ENCODE data around the gene PDE3A.

Gene PDE3A

GRCh38 chr12:20448781-20449180 is 80.4 kb downstream of the PDE3A start:
- H3K36me3 Mint-ChIP-seq (ENCODE audit: low read depth), result no peaks in the 10 kb centered on the region
- no peak overlapping the region for H3K27ac Mint-ChIP-seq
- H3K27me3 Mint-ChIP-seq, result no peaks in the 10 kb centered on the region

GRCh38 chr12:20450591-20451180 is 82.3 kb downstream of the PDE3A start:
- no peak for ATAC-seq
- H3K27me3 Mint-ChIP-seq, result no peaks in the 10 kb centered on the region
- H3K9me3 Mint-ChIP-seq, result no peaks in the 10 kb centered on the region
- no peak overlapping the region for H3K4me3 Mint-ChIP-seq
- H3K27ac Mint-ChIP-seq, result no peak overlapping the region
- H3K4me1 Mint-ChIP-seq, result no peaks in the 10 kb centered on the region
- no peaks in the 10 kb centered on the region for H3K36me3 Mint-ChIP-seq (ENCODE audit: low read depth)
- DNase-seq, result no peak

More at GRCh38 chr12:20448781-20449180, 80.4 kb downstream of the PDE3A start:
- Mint-ChIP-seq H3K4me1 (no peaks in the 10 kb centered on the region), H3K9me3 (no peaks in the 10 kb centered on the region), H3K4me3 (no peak overlapping the region)
- ATAC-seq (no peak), DNase-seq (no peak)

GRCh38 chr12:20451761-20452160 is 83.4 kb downstream of the PDE3A start:
- H3K4me1 Mint-ChIP-seq, result no peaks in the 10 kb centered on the region
- no peaks in the 10 kb centered on the region for H3K36me3 Mint-ChIP-seq (ENCODE audit: low read depth)
- DNase-seq (no peak), ATAC-seq (no peak)
- no peaks in the 10 kb centered on the region for H3K27me3 Mint-ChIP-seq
- no peak overlapping the region for H3K27ac Mint-ChIP-seq
- H3K9me3 Mint-ChIP-seq, result no peaks in the 10 kb centered on the region
- H3K4me3 Mint-ChIP-seq, result no peak overlapping the region

GRCh38 chr12:20452496-20453010 is 84.2 kb downstream of the PDE3A start:
- DNase-seq (no peak), ATAC-seq (no peak)
- H3K4me3 Mint-ChIP-seq, result no peak overlapping the region
- no peak overlapping the region for H3K27ac Mint-ChIP-seq
- H3K27me3 Mint-ChIP-seq, result no peaks in the 10 kb centered on the region
- H3K36me3 Mint-ChIP-seq (ENCODE audit: low read depth), result no peaks in the 10 kb centered on the region
- no peaks in the 10 kb centered on the region for H3K9me3 Mint-ChIP-seq
- H3K4me1 Mint-ChIP-seq, result no peaks in the 10 kb centered on the region

GRCh38 chr12:20453756-20454310 is 85.5 kb downstream of the PDE3A start:
- DNase-seq (no peak), ATAC-seq (no peak)
- Mint-ChIP-seq H3K9me3 (no peaks in the 10 kb centered on the region), H3K4me1 (no peaks in the 10 kb centered on the region), H3K27ac (no peak overlapping the region), H3K27me3 (no peaks in the 10 kb centered on the region), H3K4me3 (no peak overlapping the region), H3K36me3 (ENCODE audit: low read depth) (no peaks in the 10 kb centered on the region)

- no peak for DNase-seq
- ATAC-seq, result no peak
- H3K9me3 Mint-ChIP-seq, result no peaks in the 10 kb centered on the region
- no peaks in the 10 kb centered on the region for H3K4me1 Mint-ChIP-seq
- no peak overlapping the region for H3K27ac Mint-ChIP-seq
- H3K36me3 Mint-ChIP-seq (ENCODE audit: low read depth), result no peaks in the 10 kb centered on the region
- H3K27me3 Mint-ChIP-seq, result no peaks in the 10 kb centered on the region
- H3K4me3 Mint-ChIP-seq, result no peak overlapping the region
Measured at GRCh38 chr12:20455001-20455706, 86.8 kb downstream of the PDE3A start.

- H3K9me3 Mint-ChIP-seq, result no peaks in the 10 kb centered on the region
- ATAC-seq, result no peak
Measured at GRCh38 chr12:20457582-20457981, 89.2 kb downstream of the PDE3A start.

GRCh38 chr12:20458011-20458410 is 89.7 kb downstream of the PDE3A start:
- ATAC-seq (no peak), DNase-seq (no peak)
- no peaks in the 10 kb centered on the region for H3K36me3 Mint-ChIP-seq (ENCODE audit: low read depth)
- no peaks in the 10 kb centered on the region for H3K4me1 Mint-ChIP-seq
- no peak overlapping the region for H3K4me3 Mint-ChIP-seq
- no peaks in the 10 kb centered on the region for H3K27me3 Mint-ChIP-seq
- no peaks in the 10 kb centered on the region for H3K9me3 Mint-ChIP-seq
- no peak overlapping the region for H3K27ac Mint-ChIP-seq

More at GRCh38 chr12:20457582-20457981, 89.2 kb downstream of the PDE3A start:
- DNase-seq, result no peak
- H3K27me3 Mint-ChIP-seq, result no peaks in the 10 kb centered on the region
- no peaks in the 10 kb centered on the region for H3K36me3 Mint-ChIP-seq (ENCODE audit: low read depth)
- no peak overlapping the region for H3K4me3 Mint-ChIP-seq
- H3K4me1 Mint-ChIP-seq, result no peaks in the 10 kb centered on the region
- H3K27ac Mint-ChIP-seq, result no peak overlapping the region

- H3K9me3 Mint-ChIP-seq, result no peaks in the 10 kb centered on the region
- no peaks in the 10 kb centered on the region for H3K27me3 Mint-ChIP-seq
- H3K36me3 Mint-ChIP-seq (ENCODE audit: low read depth), result no peaks in the 10 kb centered on the region
- ATAC-seq, result no peak
- no peak overlapping the region for H3K4me3 Mint-ChIP-seq
- no peak overlapping the region for H3K27ac Mint-ChIP-seq
- no peak for DNase-seq
- H3K4me1 Mint-ChIP-seq, result no peaks in the 10 kb centered on the region
Measured at GRCh38 chr12:20459920-20460319, 91.6 kb downstream of the PDE3A start.

- ATAC-seq, result no peak
- Mint-ChIP-seq H3K36me3 (ENCODE audit: low read depth) (no peaks in the 10 kb centered on the region), H3K4me3 (no peak overlapping the region), H3K9me3 (no peaks in the 10 kb centered on the region), H3K27ac (no peak overlapping the region), H3K27me3 (no peaks in the 10 kb centered on the region), H3K4me1 (no peaks in the 10 kb centered on the region)
- no peak for DNase-seq
Measured at GRCh38 chr12:20460956-20461355, 92.6 kb downstream of the PDE3A start.

GRCh38 chr12:20463913-20464524 is 95.7 kb downstream of the PDE3A start:
- DNase-seq, result no peak
- no peak overlapping the region for H3K4me3 Mint-ChIP-seq
- ATAC-seq, result no peak
- no peaks in the 10 kb centered on the region for H3K27me3 Mint-ChIP-seq
- no peaks in the 10 kb centered on the region for H3K36me3 Mint-ChIP-seq (ENCODE audit: low read depth)
- H3K9me3 Mint-ChIP-seq, result no peaks in the 10 kb centered on the region
- H3K4me1 Mint-ChIP-seq, result no peaks in the 10 kb centered on the region
- H3K27ac Mint-ChIP-seq, result no peak overlapping the region

GRCh38 chr12:20469300-20469699 is 101.0 kb downstream of the PDE3A start:
- DNase-seq (no peak), ATAC-seq (no peak)
- H3K27ac Mint-ChIP-seq, result no peak overlapping the region
- H3K4me1 Mint-ChIP-seq, result no peaks in the 10 kb centered on the region
- H3K4me3 Mint-ChIP-seq, result no peak overlapping the region
- H3K9me3 Mint-ChIP-seq, result no peaks in the 10 kb centered on the region
- H3K36me3 Mint-ChIP-seq (ENCODE audit: low read depth), result no peaks in the 10 kb centered on the region
- H3K27me3 Mint-ChIP-seq, result no peaks in the 10 kb centered on the region

GRCh38 chr12:20469756-20470155 is 101.4 kb downstream of the PDE3A start:
- Mint-ChIP-seq H3K9me3 (no peaks in the 10 kb centered on the region), H3K27ac (no peak overlapping the region), H3K4me1 (no peaks in the 10 kb centered on the region), H3K27me3 (no peaks in the 10 kb centered on the region), H3K36me3 (ENCODE audit: low read depth) (no peaks in the 10 kb centered on the region), H3K4me3 (no peak overlapping the region)
- no peak for ATAC-seq
- DNase-seq, result no peak

- no peaks in the 10 kb centered on the region for H3K36me3 Mint-ChIP-seq (ENCODE audit: low read depth)
- H3K27ac Mint-ChIP-seq, result no peak overlapping the region
- no peak for ATAC-seq
- H3K27me3 Mint-ChIP-seq, result no peaks in the 10 kb centered on the region
- no peaks in the 10 kb centered on the region for H3K9me3 Mint-ChIP-seq
- H3K4me1 Mint-ChIP-seq, result no peaks in the 10 kb centered on the region
- no peak for DNase-seq
- H3K4me3 Mint-ChIP-seq, result no peak overlapping the region
Measured at GRCh38 chr12:20472102-20472782, 103.9 kb downstream of the PDE3A start.

All from activated naive CD8-positive, alpha-beta T cell treated with anti-CD3 and anti-CD28 coated beads, Interleukin-2, amount 50 U/mL, for 24 hours (primary cell).